IMR-90 (cell line): ENCODE measurements around the gene IP6K1. TPM values are rescaled to one million over a fixed set of nuclear protein-coding genes. Genes with fewer than 3 reads are reported as not detected.

Experiments
- ATAC-seq: fragments of 200-7000 bp; cut with Tn5 transposase; 2 replicates; pipeline ENCODE4 v1.9.1; 2020; ENCODE audit warnings: low read depth, mild to moderate bottlenecking, moderate library complexity
- BruUV-seq: library from RNA; stranded (reverse); fragments of 400-500 nt; replicated peaks from 2 replicates; lab custom pipeline; 2021; lab: Mats Ljungman, UMichigan
- CTCF ChIA-PET: fragments of 300-600 bp; formaldehyde crosslinking; extraction: SDS; loops from one replicate; lab custom pipeline; 2021; ENCODE audit warnings: antibody characterized with exemption; lab: Yijun Ruan, JAX
- POLR2A ChIA-PET: fragments of 300-600 bp; sonication (Branson Sonifier 250); formaldehyde crosslinking; loops from one replicate; lab custom pipeline; 2022; ENCODE audit warnings: antibody characterized with exemption; ENCODE audit not compliant: unreplicated experiment; lab: Charles Lee
- DNase-seq: peaks from one replicate; pipeline ENCODE4 v3.0.0; 2013
- H2AFZ ChIP-seq: replicated peaks from 2 replicates; pipeline ENCODE3; 2013; ENCODE audit warnings: low read length, mild to moderate bottlenecking; ENCODE audit not compliant: poor library complexity
- H2AK5ac ChIP-seq: 2 replicates; pipeline ENCODE4 v1.6.1; 2013; ENCODE audit warnings: low read depth, low read length, inconsistent platforms
- H2AK9ac ChIP-seq: replicated peaks from 2 replicates; pipeline ENCODE3; 2013; ENCODE audit warnings: mild to moderate bottlenecking, low read depth, low read length, moderate library complexity; ENCODE audit not compliant: poor library complexity
- H2BK120ac ChIP-seq: 2 replicates; pipeline ENCODE4 v1.6.1; 2013; ENCODE audit warnings: low read depth, low read length, inconsistent platforms
- H2BK15ac ChIP-seq: 3 replicates; pipeline ENCODE4 v1.6.1; 2013; ENCODE audit warnings: low read depth, low read length, inconsistent platforms
- H2BK20ac ChIP-seq: 2 replicates; pipeline ENCODE4 v1.6.1; 2013; ENCODE audit warnings: low read depth, mild to moderate bottlenecking, inconsistent platforms, low read length, moderate library complexity
- H2BK5ac ChIP-seq: 2 replicates; pipeline ENCODE4 v1.6.1; 2013; ENCODE audit warnings: mild to moderate bottlenecking, low read depth, low read length, inconsistent platforms; ENCODE audit not compliant: poor library complexity, severe bottlenecking
- H3K14ac ChIP-seq: replicated peaks from 2 replicates; pipeline ENCODE4 v1.6.1; 2013; ENCODE audit warnings: low read depth, low read length, inconsistent platforms
- H3K18ac ChIP-seq: 2 replicates; pipeline ENCODE4 v1.6.1; 2013; ENCODE audit warnings: low read depth, low read length, control low read depth
- H3K23ac ChIP-seq: 2 replicates; pipeline ENCODE4 v1.6.1; 2013; ENCODE audit warnings: low read depth, low read length, inconsistent platforms
- H3K27ac ChIP-seq: 2 replicates; pipeline ENCODE4 v1.5.1; 2013; ENCODE audit warnings: mild to moderate bottlenecking, control low read depth, low read length; ENCODE audit not compliant: insufficient read depth
- H3K27me3 ChIP-seq: 2 replicates; pipeline ENCODE4 v1.6.1; 2013; ENCODE audit warnings: low read length; ENCODE audit not compliant: control insufficient read depth, insufficient read depth
- H3K36me3 ChIP-seq: 2 replicates; pipeline ENCODE4 v1.6.1; 2013; ENCODE audit warnings: low read length, mixed read lengths; ENCODE audit not compliant: control insufficient read depth, insufficient read depth
- H3K4ac ChIP-seq: 2 replicates; pipeline ENCODE4 v1.6.1; 2013; ENCODE audit warnings: low read depth, low read length, inconsistent platforms
- H3K4me1 ChIP-seq: 2 replicates; pipeline ENCODE4 v1.6.1; 2013; ENCODE audit warnings: low read length, mixed read lengths; ENCODE audit not compliant: control insufficient read depth, insufficient read depth
- H3K4me2 ChIP-seq: 2 replicates; pipeline ENCODE4 v1.6.1; 2013; ENCODE audit warnings: low read depth, mild to moderate bottlenecking, control low read depth, low read length, moderate library complexity
- H3K4me3 ChIP-seq: 2 replicates; pipeline ENCODE4 v1.5.1; 2013; ENCODE audit warnings: low read depth, mild to moderate bottlenecking, control low read depth, low read length, moderate library complexity; ENCODE audit not compliant: insufficient read depth
- H3K56ac ChIP-seq: 2 replicates; pipeline ENCODE4 v1.6.1; 2013; ENCODE audit warnings: low read length, inconsistent platforms; ENCODE audit not compliant: insufficient read depth; ENCODE audit errors: extremely low read depth
- H3K79me1 ChIP-seq, 2 experiments: 2 replicates each; pipeline ENCODE4 v1.6.1; 2013; ENCODE audit warnings: low read length in 2 of 2, inconsistent platforms in 1 of 2, low read depth in 1 of 2
- H3K9ac ChIP-seq: 2 replicates; pipeline ENCODE4 v1.6.1; 2013; ENCODE audit warnings: low read depth, low read length, control low read depth
- H3K9me1 ChIP-seq: 2 replicates; pipeline ENCODE4 v1.6.1; 2013; ENCODE audit warnings: low read length, inconsistent platforms; ENCODE audit not compliant: insufficient read depth
- H3K9me3 ChIP-seq: 2 replicates; pipeline ENCODE4 v1.6.1; 2013; ENCODE audit warnings: low read length; ENCODE audit not compliant: control insufficient read depth, insufficient read depth
- H4K20me1 ChIP-seq: 2 replicates; pipeline ENCODE4 v1.6.1; 2013; ENCODE audit warnings: low read length, inconsistent platforms; ENCODE audit not compliant: insufficient read depth
- H4K5ac ChIP-seq: 2 replicates; pipeline ENCODE4 v1.6.1; 2013; ENCODE audit warnings: mild to moderate bottlenecking, low read depth, low read length, control low read depth
- H4K8ac ChIP-seq, 2 experiments: 2 replicates each; pipeline ENCODE4 v1.6.1; 2013; ENCODE audit warnings: low read depth in 2 of 2, low read length in 2 of 2, control low read depth in 1 of 2, inconsistent platforms in 1 of 2
- H4K91ac ChIP-seq: 2 replicates; pipeline ENCODE4 v1.6.1; 2013; ENCODE audit warnings: low read depth, low read length, inconsistent platforms; ENCODE audit not compliant: insufficient read depth
- BHLHE40 ChIP-seq: fragments of 150-350 bp; IDR thresholded peaks from 2 replicates; pipeline ENCODE4 v1.6.1; 2016; ENCODE audit warnings: mild to moderate bottlenecking, low read depth, low read length
- CEBPB ChIP-seq: IDR thresholded peaks from 2 replicates; pipeline ENCODE4 v1.6.1; 2012; ENCODE audit warnings: low read depth, low read length, improper control_type of control experiment
- CHD1 ChIP-seq: IDR thresholded peaks from 2 replicates; pipeline ENCODE4 v1.6.1; 2012; ENCODE audit warnings: low read depth, low read length, improper control_type of control experiment
- CTCF ChIP-seq: conservative IDR thresholded peaks from 2 replicates; pipeline ENCODE4 v1.5.1; 2012; ENCODE audit warnings: mild to moderate bottlenecking, low read depth, low read length, improper control_type of control experiment
- ELK1 ChIP-seq: fragments of 150-350 bp; IDR thresholded peaks from 2 replicates; pipeline ENCODE4 v1.6.1; 2016; ENCODE audit warnings: low read depth, mild to moderate bottlenecking, low read length, moderate library complexity, borderline replicate concordance
- FOS ChIP-seq: fragments of 150-350 bp; IDR thresholded peaks from 2 replicates; pipeline ENCODE4 v1.6.1; 2016; ENCODE audit warnings: low read depth, low read length
- MAFK ChIP-seq: IDR thresholded peaks from 2 replicates; pipeline ENCODE4 v1.6.1; 2012; ENCODE audit warnings: low read depth, low read length, improper control_type of control experiment
- MAZ ChIP-seq: IDR thresholded peaks from 2 replicates; pipeline ENCODE4 v1.6.1; 2012; ENCODE audit warnings: low read depth, mild to moderate bottlenecking, low read length, improper control_type of control experiment, moderate library complexity, borderline replicate concordance
- MXI1 ChIP-seq: IDR thresholded peaks from 2 replicates; pipeline ENCODE4 v1.6.1; 2012; ENCODE audit warnings: low read depth, mild to moderate bottlenecking, low read length, moderate library complexity, borderline replicate concordance
- NFE2L2 ChIP-seq: fragments of 150-350 bp; IDR thresholded peaks from 2 replicates; pipeline ENCODE4 v1.6.1; 2016; ENCODE audit warnings: low read depth, mild to moderate bottlenecking, low read length
- POLR2A ChIP-seq: IDR thresholded peaks from 2 replicates; pipeline ENCODE4 v1.6.1; 2012; ENCODE audit warnings: mild to moderate bottlenecking, low read depth, low read length
- RAD21 ChIP-seq: IDR thresholded peaks from 2 replicates; pipeline ENCODE4 v1.6.1; 2012; ENCODE audit warnings: low read length, improper control_type of control experiment
- RFX5 ChIP-seq: IDR thresholded peaks from 2 replicates; pipeline ENCODE4 v1.8.0; 2012; ENCODE audit warnings: low read depth, mild to moderate bottlenecking, low read length, moderate library complexity
- SMC3 ChIP-seq: fragments of 150-350 bp; IDR thresholded peaks from 2 replicates; pipeline ENCODE4 v1.6.1; 2016; ENCODE audit warnings: low read depth, mild to moderate bottlenecking, antibody characterized with exemption, low read length, moderate library complexity
- USF2 ChIP-seq: fragments of 150-350 bp; IDR thresholded peaks from 2 replicates; pipeline ENCODE4 v1.6.1; 2017; ENCODE audit warnings: mild to moderate bottlenecking, antibody characterized with exemption, low read length, low read depth
- WGBS, 2 experiments: methylation state at CpG; one replicate each; pipeline versions ENCODE4 v1.1.5 to v1.1.7; 2013; ENCODE audit warnings: missing lambda C conversion rate in 2 of 2; ENCODE audit not compliant: insufficient read length in 1 of 2; ENCODE audit errors: extremely low coverage in 2 of 2; 5-methylcytosine and 5-hydroxymethylcytosine counted together
- dilution Hi-C: fragments of 300-500 bp; cut with HindIII; formaldehyde crosslinking; loops from one replicate; pipeline ENCODE4 v1.14.3; 2018; ENCODE audit warnings: low sequenced_read_pairs; ENCODE audit not compliant: unreplicated experiment
- in situ Hi-C: fragments of 300-500 bp; cut with MboI; formaldehyde crosslinking; loops from 3 replicates; pipeline ENCODE4 v1.14.3; 2019; ENCODE audit warnings: low sequenced_read_pairs, inconsistent platforms, mixed read lengths
- intact Hi-C: fragments of 100-400 bp; cut with micrococcal nuclease; formaldehyde crosslinking; loops from 2 replicates; pipeline ENCODE4 v1.10.0; 2022
- polyA plus RNA-seq, 3 experiments: library from polyadenylated mRNA; depleted of rRNA; stranded (reverse); fragments of >200 nt; gene quantifications; 2 replicates each; pipeline ENCODE4 v1.2.3, GENCODE V29; 2012; ENCODE audit warnings: low replicate concordance in 1 of 3
- total RNA-seq: library from RNA; depleted of rRNA; stranded (reverse); fragments of >200 nt; gene quantifications from 2 replicates; pipeline ENCODE4 v1.2.3, GENCODE V29; 2012

Gene IP6K1
- total and polyA plus RNA-seq, 2 of the 4 experiments (the other 2 are of a cell fraction), result 28.3 to 28.7 TPM

- intact Hi-C loops, result no loop called here
- in situ Hi-C loops, result no loop called here
- no peak for ATAC-seq
- TF ChIP-seq MXI1, result no peak
- TF ChIP-seq BHLHE40, result no peak
- TF ChIP-seq FOS, result no peak
- TF ChIP-seq USF2, result no peak
- no peak for TF ChIP-seq CEBPB
- no peak for TF ChIP-seq CTCF
- TF ChIP-seq NFE2L2, result no peak
- no peak for TF ChIP-seq ELK1
- TF ChIP-seq RAD21, result no peak
- TF ChIP-seq RFX5, result no peak
- no peak for TF ChIP-seq POLR2A
- no peak for TF ChIP-seq CHD1
- TF ChIP-seq MAFK, result no peak
- TF ChIP-seq SMC3, result no peak
- TF ChIP-seq MAZ, result no peak
Observed at GRCh38 chr3:49807431-49808114, 21.2 kb upstream of the IP6K1 start.

More at GRCh38 chr3:49807431-49808114, 21.2 kb upstream of the IP6K1 start:
- no peak overlapping the region; the same call in 1 of the 2 replicates for H4K5ac ChIP-seq
- BruUV-seq, result no TSS peak
- no peak overlapping the region for H2BK20ac ChIP-seq
- no peak overlapping the region for H3K4me3 ChIP-seq
- H3K9me3 ChIP-seq, result no peaks in the 10 kb centered on the region
- H3K36me3 ChIP-seq, result peaks cover 31% of the 10 kb centered on the region
- H3K4me1 ChIP-seq, result peaks cover 32% of the 10 kb centered on the region
- no peak overlapping the region for H3K4ac ChIP-seq
- H2BK5ac ChIP-seq, result no peak overlapping the region
- H3K9ac ChIP-seq, result no peak overlapping the region
- H3K23ac ChIP-seq, result no peak overlapping the region; the same call in 1 of the 2 replicates
- dilution Hi-C loops, result no loop called here
- ChIA-PET CTCF (no interaction called here), POLR2A (no interaction called here)
- no peak overlapping the region for H3K56ac ChIP-seq
- H3K79me1 ChIP-seq, result peaks cover 0 to 13% of the 10 kb centered on the region in 2 experiments; a peak in 1 of 4 replicates
- no peak overlapping the region for H4K91ac ChIP-seq
- no peak overlapping the region for H2AK9ac ChIP-seq
- H2AK5ac ChIP-seq, result peak overlapping the region; percentile 20; the same call in 1 of the 2 replicates
- no peaks in the 10 kb centered on the region for H3K27me3 ChIP-seq
- peaks cover 10% of the 10 kb centered on the region; the same call in 1 of the 2 replicates for H3K9me1 ChIP-seq
- no peaks in the 10 kb centered on the region for H4K20me1 ChIP-seq
- no peak overlapping the region; the same call in 1 of the 2 replicates for H3K4me2 ChIP-seq
- H3K14ac ChIP-seq, result no peak overlapping the region; the same call in 1 of the 2 replicates
- WGBS, 2 experiments, result 41% methylated on average over 7 of the region's 13 CpGs; no CpG with 5 or more reads in 1 of the 2 experiments
- DNase-seq, result no peak
- H2AFZ ChIP-seq, result no peak overlapping the region
- peak overlapping the region; percentile 31; the same call in 1 of the 2 replicates for H3K27ac ChIP-seq
- H4K8ac ChIP-seq, result no peak overlapping the region
- no peak overlapping the region for H2BK120ac ChIP-seq
- no peak overlapping the region for H2BK15ac ChIP-seq
- no peak overlapping the region for H3K18ac ChIP-seq
